Right renal pelvis (tissue), 4 donors: ENCODE results near the gene EPHB1. TPM values are rescaled to one million over a fixed set of nuclear protein-coding genes. Genes with fewer than 3 reads are reported as not detected.
A peak's percentile ranks its signal among the peaks of the same experiment; 100 is the strongest.

ENCODE experiments used
- DNase-seq, 4 donors: peaks; one replicate each; pipeline ENCODE4 v3.0.0-alpha.2; 2013; ENCODE audit warnings: low read depth in 4 of 4, low spot score in 3 of 4, missing footprints in 1 of 4
- polyA plus RNA-seq, 4 donors: library from polyadenylated mRNA; unstranded; fragments of 120-200 nt; gene quantifications; one replicate each; pipeline ENCODE4 v1.2.1, GENCODE V29; 2013; ENCODE audit not compliant: insufficient read length in 4 of 4

Gene EPHB1
- polyA plus RNA-seq, result 1 to 10 TPM; 4.8 to 7.2 (median 5.3) TPM

DNA sequence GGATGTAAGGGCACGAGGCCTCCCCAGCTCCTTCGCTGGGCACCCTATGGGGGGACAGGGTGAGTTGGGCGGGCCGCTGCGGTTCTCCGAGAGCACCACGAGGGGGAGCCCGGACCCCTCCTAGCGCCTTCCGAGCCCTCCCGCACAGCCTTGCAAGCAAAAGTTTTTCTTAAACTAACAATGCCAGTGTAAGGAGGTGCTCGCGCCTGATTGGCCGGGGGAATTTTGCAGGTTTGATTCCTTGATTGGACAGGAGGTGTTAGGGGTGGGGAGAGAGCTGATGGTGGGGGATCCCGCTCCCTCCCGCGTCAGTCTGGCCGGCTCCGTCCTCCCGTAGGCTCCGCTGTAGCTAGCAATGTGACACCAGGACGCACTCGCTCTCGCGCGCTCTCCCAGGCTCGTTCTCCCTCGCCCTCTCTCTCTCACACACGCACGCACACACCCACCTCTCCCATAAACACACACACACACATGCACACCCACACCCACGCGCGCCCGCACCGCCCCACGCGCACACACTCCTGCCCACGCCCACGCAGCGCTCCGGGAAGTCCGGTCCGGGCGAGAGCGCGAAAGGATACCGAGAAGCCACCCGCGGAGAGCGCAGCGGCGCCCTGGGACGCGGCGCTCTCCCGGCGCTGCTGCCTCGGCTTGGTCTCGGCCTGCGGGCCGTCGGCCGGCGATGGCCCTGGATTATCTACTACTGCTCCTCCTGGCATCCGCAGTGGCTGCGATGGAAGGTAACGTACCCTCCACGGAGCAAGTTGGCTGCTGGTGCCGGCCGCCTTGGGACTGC, at the start of gene EPHB1:
Gene EPHB1 (plus strand): TSS at position 311 of the 796 bp plus-strand sequence.
- peak; percentile 79 to 92 (median 86) for DNase-seq

DNA sequence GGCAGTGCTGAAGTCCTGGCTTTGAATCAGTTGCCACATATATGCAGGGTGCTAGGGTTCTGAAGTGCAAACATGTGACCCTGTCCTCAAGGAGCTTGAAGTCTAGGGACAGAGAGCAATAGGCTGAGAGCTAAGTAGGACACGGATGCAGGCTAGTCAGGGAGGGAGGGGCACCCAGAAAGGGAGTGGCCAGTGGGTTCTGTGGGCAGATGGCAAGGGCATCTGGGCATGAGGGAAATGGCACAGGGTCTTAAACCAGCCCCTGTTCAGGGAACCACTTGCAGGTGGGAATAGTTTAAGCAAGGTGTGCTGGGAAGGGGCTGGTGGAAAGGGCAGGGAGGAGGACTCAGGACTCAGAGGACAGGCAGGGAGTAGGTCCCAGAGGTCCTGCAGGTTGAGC, 46.4 kb upstream of the EPHB1 start:
- DNase-seq, result no peak

DNA sequence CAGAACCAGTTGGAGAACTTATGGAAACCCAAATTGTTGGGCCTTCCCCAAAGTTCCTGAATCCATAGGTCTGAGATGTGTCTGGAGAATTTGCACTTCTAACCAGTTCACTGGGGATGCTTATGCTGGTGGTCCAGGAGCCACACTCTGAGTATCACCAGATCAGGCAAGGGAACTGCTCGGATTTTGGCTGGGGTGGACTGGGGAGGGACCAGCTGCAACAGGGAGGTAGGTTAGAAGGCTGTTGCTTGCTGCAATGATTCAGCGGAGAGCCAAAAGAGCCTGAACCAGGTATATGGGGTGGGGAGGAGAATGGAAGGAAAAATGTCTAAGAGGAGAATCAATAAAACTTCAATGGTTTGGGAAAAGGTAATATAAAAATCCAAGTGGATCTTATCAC, 45.9 kb upstream of the EPHB1 start:
- DNase-seq, result no peak

DNA sequence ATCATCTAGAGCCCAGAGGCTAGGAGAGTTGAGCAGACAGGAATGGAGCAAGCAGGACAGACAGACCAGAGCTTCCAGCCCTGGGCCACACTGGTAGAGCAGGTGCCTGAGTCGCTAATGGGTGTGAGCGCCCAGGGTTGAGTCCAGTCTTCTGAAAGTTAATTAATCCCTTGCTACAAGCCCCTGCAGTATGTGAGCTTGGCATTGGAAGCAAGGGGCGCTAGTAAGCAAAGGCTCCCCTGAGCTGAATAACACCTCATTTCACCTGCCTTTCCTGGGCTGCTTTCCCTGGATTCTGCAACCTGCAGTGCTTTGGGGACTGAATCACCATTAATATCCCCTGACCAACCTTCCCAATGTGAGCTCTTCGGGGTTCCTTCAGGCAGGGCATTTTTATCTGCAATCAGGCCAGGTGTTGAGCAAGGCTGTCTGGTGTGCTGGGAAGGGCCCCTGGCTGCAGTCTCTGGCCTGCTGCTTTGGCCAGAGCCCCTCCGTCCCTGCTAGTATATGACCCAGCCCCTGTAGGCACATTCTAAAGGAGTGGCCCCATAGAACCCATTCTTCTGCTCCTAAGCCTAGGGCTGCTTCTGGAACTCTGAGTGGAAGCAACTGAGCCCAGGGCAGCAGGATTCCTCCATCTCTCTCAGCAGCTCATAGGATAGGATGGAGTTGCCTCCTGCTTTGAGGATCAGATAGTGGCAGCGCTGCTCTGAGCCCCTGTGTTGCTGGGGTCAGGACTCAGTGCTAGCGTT, 45.1 kb upstream of the EPHB1 start:
- DNase-seq, result no peak

DNA sequence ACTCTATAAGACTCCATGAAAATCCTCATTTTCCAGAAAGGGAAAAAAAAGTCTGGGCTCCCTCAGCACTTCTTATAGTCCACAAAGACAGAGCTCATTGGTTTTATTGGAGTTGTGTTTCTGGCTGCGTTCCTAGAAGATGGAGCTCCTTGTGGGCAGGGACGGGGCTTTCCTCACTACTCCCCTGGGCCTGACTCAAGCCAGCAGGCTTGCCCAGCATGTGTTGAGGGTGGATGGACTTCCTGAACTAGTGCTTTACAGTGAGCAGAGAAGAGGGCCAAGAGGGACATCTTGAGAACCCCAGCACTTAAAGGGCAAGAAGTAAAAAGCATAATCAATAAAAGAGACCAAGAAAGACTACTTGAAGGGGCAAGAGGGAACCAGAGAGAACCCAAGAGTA, 43.2 kb upstream of the EPHB1 start:
- no peak for DNase-seq

DNA sequence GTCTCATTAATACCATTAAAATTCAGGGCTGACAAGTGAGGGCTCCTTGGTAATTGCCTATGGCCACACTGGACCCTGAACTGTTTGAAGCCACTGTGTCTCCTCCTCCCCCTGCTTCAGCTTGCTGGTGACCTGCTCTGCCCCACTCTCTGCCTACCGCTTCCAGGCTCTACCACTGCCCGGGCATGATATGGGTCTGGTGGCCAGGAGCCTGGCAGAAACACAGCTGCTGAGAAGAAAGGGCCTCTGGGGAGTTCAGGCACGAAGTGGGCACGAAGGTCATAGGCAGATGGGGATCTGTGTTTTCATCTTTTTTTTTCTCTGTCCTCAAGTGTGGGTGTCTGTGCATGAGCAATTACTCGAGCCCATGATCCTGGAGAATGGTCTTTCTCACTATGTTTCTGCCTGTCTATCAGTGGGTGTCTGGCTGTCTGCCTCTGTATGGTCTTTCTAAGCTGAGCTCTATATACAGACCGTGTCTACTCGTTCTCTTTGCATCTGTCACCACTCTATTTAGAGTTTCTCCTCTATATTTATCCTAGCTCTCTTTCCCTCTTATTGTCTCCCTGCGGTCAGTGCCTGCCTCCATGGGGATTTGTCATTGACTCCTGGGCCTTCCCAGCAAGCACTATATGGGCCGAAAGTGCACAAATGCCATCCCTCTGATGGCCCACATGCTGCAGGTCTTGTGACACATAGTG, 42.1 kb upstream of the EPHB1 start:
- DNase-seq, result no peak

DNA sequence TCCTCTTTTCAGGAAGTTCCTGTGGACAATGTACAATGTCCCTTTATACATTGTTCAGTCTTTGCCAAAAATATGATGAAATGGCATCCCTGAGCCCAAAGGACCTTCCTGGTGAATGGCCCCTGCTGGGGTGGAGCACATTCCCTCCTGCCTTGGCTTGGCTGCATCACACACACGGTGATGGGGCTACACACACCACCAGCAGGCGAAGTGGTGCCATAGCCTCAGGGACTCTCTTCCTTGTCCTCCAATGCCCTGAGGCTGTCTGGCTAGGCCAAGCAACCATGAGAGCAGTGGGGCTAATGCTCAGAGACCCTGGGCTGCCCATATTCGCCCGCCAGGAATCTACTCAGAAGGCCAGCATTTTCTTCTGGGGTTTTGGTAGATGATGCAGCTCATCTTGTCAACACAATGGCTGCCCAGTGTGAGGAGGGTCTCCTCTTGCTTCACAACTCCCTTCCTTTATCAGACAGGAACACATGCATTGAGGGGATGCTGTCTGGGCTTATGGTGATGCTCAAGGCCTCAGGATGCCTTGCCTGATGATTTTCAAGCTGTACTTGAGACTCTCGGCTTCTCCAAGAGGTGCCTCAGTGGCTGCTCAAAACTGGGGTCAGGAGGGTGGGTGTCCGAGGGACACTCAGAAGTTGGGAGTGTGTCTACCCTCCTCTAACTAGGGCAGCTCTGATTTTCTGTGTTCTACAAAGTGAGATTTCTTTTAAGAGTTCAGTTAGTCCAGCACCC, 40.9 kb upstream of the EPHB1 start:
- DNase-seq, result no peak

DNA sequence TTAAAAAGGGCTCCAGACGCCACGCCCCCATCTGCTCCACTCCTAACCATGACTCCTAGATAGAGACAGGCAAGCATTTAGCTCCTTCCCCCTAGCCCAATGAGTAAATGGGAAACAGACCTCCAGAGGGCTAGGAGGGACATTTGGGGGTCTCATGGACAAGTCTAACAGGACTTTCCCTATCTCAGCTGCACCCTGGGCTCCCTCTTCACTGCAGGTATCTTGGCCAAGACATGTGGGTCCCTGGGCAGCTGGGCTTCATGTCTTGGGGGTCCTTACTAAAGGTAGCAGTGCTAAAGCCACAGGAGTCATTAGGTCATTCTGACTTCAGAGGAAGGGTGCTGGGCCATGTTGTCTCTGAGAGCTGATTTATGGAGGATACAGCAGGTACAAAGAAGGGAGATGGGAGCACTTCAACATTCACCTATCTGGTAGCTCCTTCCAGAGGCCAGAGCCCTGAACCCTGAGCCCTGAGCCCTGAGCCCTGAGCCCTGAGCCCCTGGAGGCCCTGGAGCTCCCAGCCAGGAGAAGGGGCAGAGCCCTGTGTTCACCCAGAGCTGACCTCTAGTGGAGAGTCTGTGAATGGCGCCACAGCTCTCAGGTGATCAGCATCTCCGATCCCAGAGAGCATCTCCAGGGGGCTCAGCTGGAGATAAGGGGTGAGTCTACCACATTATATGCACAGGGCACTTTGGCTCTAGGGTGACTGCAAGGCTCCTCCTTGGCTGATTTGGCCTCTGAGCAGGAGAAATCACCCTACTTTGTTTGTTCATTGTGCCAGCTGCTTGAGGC, 40.1 kb upstream of the EPHB1 start:
- DNase-seq, result no peak

DNA sequence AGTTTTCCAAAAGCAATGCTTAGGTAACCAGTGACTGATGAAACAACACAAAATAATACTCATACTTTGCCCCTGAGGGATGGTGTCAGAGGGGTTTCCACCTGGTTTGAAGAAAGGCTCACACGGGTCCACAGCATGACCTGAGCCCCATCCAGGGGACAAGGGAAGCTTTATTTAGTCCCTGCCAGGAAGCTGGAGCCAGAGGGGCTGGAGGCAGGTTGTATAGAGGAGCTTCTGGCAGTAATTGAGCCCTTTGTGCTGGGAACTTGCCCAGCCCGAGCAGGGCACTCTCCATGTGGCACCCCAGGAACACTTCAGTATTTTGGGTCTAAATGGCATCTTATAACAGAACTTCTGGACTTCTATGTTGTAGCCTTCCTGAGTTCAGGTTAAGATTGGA, 39.2 kb upstream of the EPHB1 start:
- no peak for DNase-seq

DNA sequence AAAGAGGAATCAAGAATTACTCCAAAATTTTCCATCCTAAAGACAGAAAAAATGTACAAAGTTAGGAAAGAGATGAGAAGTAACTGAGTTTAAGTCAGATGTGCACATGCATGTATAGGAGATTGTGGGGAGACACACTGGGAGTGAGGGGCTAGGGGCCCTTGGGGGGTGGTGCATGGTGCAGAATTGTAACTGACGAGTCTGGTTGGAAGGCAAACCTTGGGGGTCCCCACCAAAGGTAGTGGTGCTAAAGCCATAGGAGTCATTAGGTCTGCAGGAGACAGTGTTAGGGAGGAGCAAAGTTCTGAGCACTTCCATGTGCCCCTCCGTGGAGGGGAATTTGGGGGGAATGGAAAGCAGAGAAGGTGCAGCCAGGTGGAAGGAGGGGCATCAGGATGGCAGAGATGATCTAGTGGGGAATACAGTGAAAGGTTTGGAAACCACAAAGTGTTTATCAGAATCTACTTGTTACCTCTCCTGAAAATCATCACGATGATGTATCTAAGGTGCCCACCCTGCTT, 37.5 kb upstream of the EPHB1 start:
- DNase-seq, result no peak

DNA sequence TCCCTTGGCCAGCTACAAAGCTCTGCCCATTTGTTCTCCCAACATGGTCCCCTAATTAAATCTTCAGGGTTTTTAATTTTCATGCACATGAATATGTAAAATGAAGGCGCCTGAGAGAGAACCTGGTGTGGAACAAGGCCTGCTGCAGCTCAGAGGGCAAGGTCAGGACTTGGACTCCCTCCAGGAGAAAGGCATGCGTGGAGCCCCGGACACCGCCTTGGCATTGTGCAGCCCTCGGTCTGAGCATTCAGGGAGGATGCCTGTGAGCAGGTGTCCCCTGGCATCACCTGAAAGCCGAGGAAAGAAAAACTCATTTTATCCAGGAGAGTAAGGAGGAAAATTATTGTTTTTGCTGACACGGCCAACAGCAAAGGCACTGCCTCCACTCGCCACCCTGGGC, 33.8 kb upstream of the EPHB1 start:
- DNase-seq, result no peak

DNA sequence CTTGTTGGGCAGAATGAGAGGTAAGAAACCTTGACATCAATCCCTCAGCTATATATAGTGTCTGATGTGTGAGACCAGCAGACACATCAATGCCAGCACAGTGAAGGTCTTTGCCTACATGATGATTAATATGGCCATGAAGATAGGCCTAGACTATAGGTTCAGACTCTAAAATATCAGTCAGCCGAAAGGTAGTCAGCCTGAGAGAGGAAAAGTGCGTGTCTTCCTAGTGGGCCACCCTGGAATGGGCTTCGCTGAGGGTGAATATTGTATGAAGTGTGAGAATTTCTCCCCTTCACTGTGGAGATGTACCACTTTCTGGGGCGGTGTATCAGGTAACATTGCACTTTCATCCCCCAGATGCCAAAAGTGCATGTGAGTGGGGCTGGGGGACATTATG, 33.0 kb upstream of the EPHB1 start:
- DNase-seq, result no peak

DNA sequence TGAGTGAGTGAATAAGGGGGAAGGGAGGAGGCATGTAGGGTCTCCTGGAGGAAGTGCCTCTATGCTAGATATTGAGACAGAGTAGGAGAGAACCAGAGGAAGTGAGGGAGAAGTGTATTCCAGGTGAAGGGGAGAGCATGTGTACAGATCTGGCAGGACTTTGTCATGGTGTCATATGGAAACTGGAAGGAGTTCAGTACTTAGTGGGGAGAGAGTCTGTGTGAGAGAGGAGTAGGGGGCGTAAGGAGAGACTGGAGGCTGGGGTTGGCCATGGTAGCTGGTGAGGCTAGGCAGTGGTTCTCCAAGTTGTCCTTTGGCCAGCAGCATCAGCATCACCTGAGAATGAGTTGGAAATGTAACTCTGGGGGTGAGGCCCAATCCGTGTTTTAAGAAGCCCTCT, 29.6 kb upstream of the EPHB1 start:
- DNase-seq, result no peak

DNA sequence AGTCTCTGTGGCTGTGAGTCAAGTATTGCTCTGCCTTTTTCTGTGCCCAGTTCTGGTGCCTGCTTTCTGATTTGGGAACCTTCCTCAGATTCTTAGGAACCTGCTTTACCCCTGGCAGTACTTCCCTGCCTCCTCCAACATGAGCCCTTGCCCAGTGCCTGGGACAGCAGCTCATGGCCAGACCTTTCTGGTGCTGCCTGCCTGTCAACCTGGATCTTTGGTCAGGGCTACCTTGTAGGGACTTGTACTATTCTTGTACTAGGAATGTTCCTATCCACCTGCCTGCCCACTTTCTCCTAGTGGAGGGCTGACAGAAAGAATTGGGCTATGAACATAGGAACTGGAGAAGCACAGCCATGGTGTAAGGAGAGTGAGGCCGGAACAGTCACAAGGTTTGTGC, 28.8 kb upstream of the EPHB1 start:
- no peak for DNase-seq

DNA sequence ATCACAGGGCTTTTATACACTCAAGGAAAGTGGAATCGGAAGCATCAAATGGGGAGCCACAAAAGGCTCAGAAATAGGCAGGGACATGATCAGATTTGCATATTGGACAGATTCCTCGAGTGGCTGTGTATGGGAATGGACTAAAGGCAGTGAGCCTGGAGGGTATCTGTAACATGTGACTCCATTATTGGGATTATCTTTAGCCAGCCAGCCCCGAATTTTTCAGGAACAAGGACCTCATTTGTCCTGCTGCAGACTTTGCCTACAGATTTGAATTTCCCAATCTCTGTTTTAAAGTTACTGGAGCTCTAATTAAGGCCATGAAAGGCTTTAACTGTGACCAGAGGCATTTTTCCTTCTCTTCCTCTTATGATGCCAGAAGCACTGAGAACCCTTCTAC, 26.9 kb upstream of the EPHB1 start:
- no peak for DNase-seq

DNA sequence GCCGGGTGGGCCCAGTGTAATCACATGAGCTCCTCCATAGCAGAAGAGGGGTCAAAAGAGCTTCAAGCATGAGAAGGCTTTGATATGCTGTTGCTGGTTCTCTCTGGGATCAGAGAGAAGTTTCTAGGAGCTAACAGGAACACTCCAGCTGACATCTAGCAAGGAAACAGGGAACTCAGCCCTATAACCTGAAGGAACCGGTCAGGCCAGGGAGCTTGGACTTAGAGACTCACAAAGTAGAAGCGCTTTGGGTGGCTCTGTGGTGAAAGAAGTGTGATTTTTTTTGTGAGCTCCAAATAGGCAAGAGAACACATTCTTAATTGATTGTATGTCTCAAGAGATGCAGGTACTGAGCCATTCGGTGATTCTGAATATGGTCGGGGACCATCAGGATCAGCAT, 26.2 kb upstream of the EPHB1 start:
- DNase-seq, result no peak

DNA sequence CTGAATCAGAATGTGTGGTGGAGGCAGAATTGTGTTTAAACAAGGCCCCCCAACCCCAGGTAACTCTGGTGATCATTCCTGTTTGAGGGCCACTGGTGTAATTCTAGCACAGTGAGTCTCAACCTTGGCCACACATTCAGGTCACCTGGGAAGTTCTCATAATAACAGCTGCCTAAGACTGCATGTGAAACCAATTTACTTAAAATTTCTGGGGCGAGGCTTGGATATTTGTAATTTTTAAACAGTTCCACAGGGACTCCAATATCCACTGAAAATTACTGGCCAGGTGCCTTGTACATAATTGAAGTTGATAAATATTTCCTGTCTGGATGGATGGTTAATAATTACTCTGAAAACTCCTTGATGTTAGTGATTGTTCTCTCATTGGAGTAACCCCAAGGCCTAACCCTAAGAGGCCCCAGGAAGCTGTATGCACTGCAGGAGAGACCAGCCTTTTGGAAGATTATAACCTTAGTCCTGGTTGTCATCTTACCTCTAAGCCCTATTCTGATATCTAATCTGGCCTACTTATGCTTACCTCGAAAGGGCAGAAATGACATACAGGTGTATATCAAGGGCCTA, 25.7 kb upstream of the EPHB1 start:
- no peak for DNase-seq

DNA sequence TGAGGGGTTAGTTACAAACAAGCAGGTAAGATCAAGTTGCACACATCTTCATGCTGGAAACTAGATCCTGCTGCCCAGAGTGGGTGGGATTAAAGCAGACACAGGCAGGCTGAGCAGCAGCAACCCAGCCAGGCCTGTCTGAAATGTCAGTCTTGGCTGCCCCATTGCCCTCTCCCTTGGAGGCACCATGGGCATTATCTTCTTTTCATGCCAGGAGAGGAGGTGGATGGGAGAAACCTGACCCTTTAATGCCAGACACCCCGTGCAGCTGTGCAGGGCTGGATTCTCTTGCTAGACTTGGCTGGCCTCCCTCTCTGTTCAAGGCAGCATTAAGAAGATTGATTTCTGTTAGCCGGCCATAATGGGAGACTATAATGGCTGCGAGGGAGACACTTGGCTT, 23.0 kb upstream of the EPHB1 start:
- DNase-seq, result no peak

DNA sequence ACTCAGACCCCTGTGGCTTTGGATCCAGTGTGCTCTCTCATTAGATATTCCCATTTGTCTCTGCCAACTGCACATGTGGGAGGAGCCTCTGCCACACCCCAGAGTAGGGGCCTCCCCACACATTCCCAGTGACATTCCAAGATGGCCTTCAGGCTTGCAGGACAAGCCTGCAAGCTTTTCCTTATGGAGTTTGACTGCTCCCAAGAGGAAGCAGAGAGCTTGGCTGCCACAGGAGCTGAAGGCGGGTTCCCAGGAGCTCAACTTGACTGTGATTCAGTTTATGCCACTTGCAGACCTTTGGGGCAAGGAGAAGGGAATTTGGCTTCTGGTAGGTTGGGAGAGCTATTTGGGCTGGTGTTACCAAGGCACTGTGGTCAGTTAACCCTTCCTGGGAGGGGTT, 22.5 kb upstream of the EPHB1 start:
- DNase-seq, result no peak
